Testis (tissue), 3 donors: ENCODE data around the gene ZNF174. TPM values are rescaled to one million over a fixed set of nuclear protein-coding genes. Genes with fewer than 3 reads are reported as not detected.

Experiments
- DNase-seq: peaks from one replicate; pipeline ENCODE4 v3.0.0-alpha.2; 2019
- H3K27ac ChIP-seq, 2 donors: fragments of 200-600 bp; sonication (generic); one replicate each; pipeline ENCODE4 v1.5.1; 2019
- H3K27me3 ChIP-seq: fragments of 200-600 bp; sonication (generic); one replicate; pipeline ENCODE4 v1.5.1; 2019
- H3K36me3 ChIP-seq: fragments of 200-600 bp; sonication (generic); one replicate; pipeline ENCODE4 v1.5.1; 2017; ENCODE audit warnings: low read depth; ENCODE audit errors: missing control alignments
- H3K4me1 ChIP-seq: fragments of 200-600 bp; sonication (generic); one replicate; pipeline ENCODE4 v1.5.1; 2019
- H3K4me3 ChIP-seq, 2 donors: fragments of 200-600 bp; sonication (generic); one replicate each; pipeline ENCODE4 v1.5.1; 2017 to 2019
- H3K9me3 ChIP-seq: fragments of 200-600 bp; sonication (generic); one replicate; pipeline ENCODE4 v1.5.1; 2017
- CTCF ChIP-seq, 3 experiments: fragments of 450-650 bp in 2 of 3; fragments of 200-600 bp in 1 of 3; sonication (generic) in 1 of 3; IDR thresholded peaks; one replicate each; pipeline ENCODE4 v1.5.1; 2016 to 2019; ENCODE audit warnings: antibody characterized with exemption in 3 of 3, mild to moderate bottlenecking in 2 of 3, moderate library complexity in 1 of 3
- POLR2A ChIP-seq: fragments of 450-650 bp; IDR thresholded peaks from one replicate; pipeline ENCODE4 v1.6.1; 2017; ENCODE audit warnings: antibody characterized with exemption, mild to moderate bottlenecking, moderate library complexity
- WGBS, 2 donors: methylation state at CpG; one replicate each; pipeline ENCODE4 v1.1.5; 2018; 5-methylcytosine and 5-hydroxymethylcytosine counted together
- intact Hi-C: fragments of 100-400 bp; cut with DNase I; formaldehyde crosslinking; loops from one replicate; pipeline ENCODE4 v1.15.1; 2023; ENCODE audit warnings: low total_unique reads
- polyA plus RNA-seq: library from polyadenylated mRNA; stranded (reverse); fragments of 350-450 nt; fragmentation: Illumina TruSeq; extraction: RNeasy Lipid Tissue Mini Kit (QIAGEN cat#74804); gene quantifications from one replicate; pipeline ENCODE4 v1.2.3, GENCODE V29; 2014; ENCODE audit warnings: low read depth, low replicate concordance; ENCODE audit not compliant: insufficient read depth
- total RNA-seq, 2 donors: library from RNA; depleted of rRNA; stranded (reverse); fragments of >200 nt; gene quantifications; one replicate each; pipeline ENCODE4 v1.2.3, GENCODE V29; 2016

ZNF174 gene
- total and polyA plus RNA-seq, 3 donors from 2014 or later = 18.3 to 23.2 (median 19.2) TPM

GRCh38 chr16:3434373-3434772, 33.4 kb downstream of the ZNF174 start:
- intact Hi-C loops = no loop called here

GRCh38 chr16:3439637-3440036, 38.6 kb downstream of the ZNF174 start:
- no peak for DNase-seq
- H3K4me1 ChIP-seq = no peaks in the 10 kb centered on the region
- H3K27ac ChIP-seq = no peak overlapping the region
- no peaks in the 10 kb centered on the region for H3K9me3 ChIP-seq
- TF ChIP-seq CTCF (IDR thresholded peaks at IDR 0.05) (no peak), POLR2A (no peak)
- H3K4me3 ChIP-seq = no peak overlapping the region
- intact Hi-C loops = no loop called here
- no peaks in the 10 kb centered on the region for H3K36me3 ChIP-seq
- H3K27me3 ChIP-seq = no peaks in the 10 kb centered on the region
- WGBS, 2 donors = 90 to 91% methylated on average over 4 of the region's 4 CpGs

More at GRCh38 chr16:3434373-3434772, 33.4 kb downstream of the ZNF174 start:
- no peak for TF ChIP-seq POLR2A
- no peaks in the 10 kb centered on the region for H3K36me3 ChIP-seq
- DNase-seq = no peak
- H3K27me3 ChIP-seq = no peaks in the 10 kb centered on the region
- no peak overlapping the region for H3K4me3 ChIP-seq
- peaks cover 8% of the 10 kb centered on the region for H3K4me1 ChIP-seq
- no peak overlapping the region for H3K27ac ChIP-seq
- H3K9me3 ChIP-seq = no peaks in the 10 kb centered on the region

GRCh38 chr16:3443108-3444031, 42.4 kb downstream of the ZNF174 start, which contains the start of the genes NAA60 and ZNF597:
TSS of gene NAA60 (plus strand) at chr16:3443680. CDS start at chr16:3476228, 32,548 bp downstream.
TSS of gene ZNF597 (minus strand) at chr16:3443504. CDS start at chr16:3443153, 351 bp downstream.
- peak within 1 kb of the TSS; percentile 40 to 71 for H3K27ac ChIP-seq
- peak within 1 kb of the TSS; percentile 54 to 71 for H3K4me3 ChIP-seq
- no peak for TF ChIP-seq POLR2A
- no peak for TF ChIP-seq CTCF (IDR thresholded peaks at IDR 0.05)
- H3K36me3 ChIP-seq = no peaks in the 10 kb centered on the region
- intact Hi-C loops = no loop called here
- H3K27me3 ChIP-seq = no peaks in the 10 kb centered on the region
- H3K9me3 ChIP-seq = no peaks in the 10 kb centered on the region
- H3K4me1 ChIP-seq = no peaks in the 10 kb centered on the region
- DNase-seq = peak; percentile 95
- WGBS, 2 donors = 21 to 37% methylated on average over 61 of the region's 61 CpGs

- 27 to 54% methylated on average over 10 of the region's 10 CpGs for WGBS, 2 donors
- H3K27ac ChIP-seq = peak overlapping the region in 1 of 2 donors; percentile 71
- TF ChIP-seq CTCF (IDR thresholded peaks at IDR 0.05) = peak in 1 of 3 experiments; percentile 22
- TF ChIP-seq POLR2A = no peak
- no peaks in the 10 kb centered on the region for H3K36me3 ChIP-seq
- H3K27me3 ChIP-seq = no peaks in the 10 kb centered on the region
- intact Hi-C loops = no loop called here
- peak overlapping the region; percentile 54 to 71 for H3K4me3 ChIP-seq
- no peaks in the 10 kb centered on the region for H3K4me1 ChIP-seq
- peak; percentile 49 for DNase-seq
- no peaks in the 10 kb centered on the region for H3K9me3 ChIP-seq
These were observed 43.0 kb downstream of the ZNF174 start for GRCh38 chr16:3444032-3444388.

GRCh38 chr16:3454093-3454492, 53.1 kb downstream of the ZNF174 start:
- DNase-seq = peak; percentile 13
- 89 to 95% methylated on average over 5 of the region's 5 CpGs for WGBS, 2 donors
- no peak overlapping the region for H3K27ac ChIP-seq
- intact Hi-C loops = no loop called here
- no peak overlapping the region for H3K4me3 ChIP-seq
- TF ChIP-seq CTCF (IDR thresholded peaks at IDR 0.05) (no peak), POLR2A (no peak)
- H3K36me3 ChIP-seq = no peaks in the 10 kb centered on the region
- peaks cover 18% of the 10 kb centered on the region for H3K4me1 ChIP-seq
- no peaks in the 10 kb centered on the region for H3K9me3 ChIP-seq
- no peaks in the 10 kb centered on the region for H3K27me3 ChIP-seq
